ENCODE data around the gene OR8B4.

- no peak for TF ChIP-seq POLR2A (IDR thresholded peaks at IDR 0.05)
- TF ChIP-seq CTCF (IDR thresholded peaks at IDR 0.05), result no peak
Measured at GRCh38 chr11:124409906-124410305, 14.8 kb downstream of the OR8B4 start.

Measured in adrenal gland (tissue), 5 donors.